ENCODE results near the gene PHACTR3. TPM values are rescaled to one million over a fixed set of nuclear protein-coding genes. Genes with fewer than 3 reads are reported as not detected.
A peak's percentile ranks its signal among the peaks of the same experiment; 100 is the strongest.

The PHACTR3 gene
- total and polyA plus RNA-seq, 2 experiments from 2014 or later: 0.45 to 0.61 TPM

- no peak overlapping the region for H3K4me2 ChIP-seq
- peaks cover 44% of the 10 kb centered on the region for H3K27me3 ChIP-seq (ENCODE audit: insufficient read depth)
Measured at GRCh38 chr20:59571151-59571550, 33.2 kb upstream of the PHACTR3 start.

More at GRCh38 chr20:59571151-59571550, 33.2 kb upstream of the PHACTR3 start:
- Histone ChIP-seq H3K9me2 (ENCODE audit: insufficient read depth) (no peaks in the 10 kb centered on the region), H3K4me3 (no peak overlapping the region), H3K27ac (ENCODE audit: low read depth) (no peak overlapping the region), H3K79me2 (replicated peaks; ENCODE audit: insufficient read depth) (no peaks in the 10 kb centered on the region), H2AFZ (no peak overlapping the region), H4K20me1 (replicated peaks; ENCODE audit: insufficient read depth) (no peaks in the 10 kb centered on the region), H3F3A (replicated peaks; ENCODE audit: low read depth) (no peaks in the 10 kb centered on the region), H3K36me3 (ENCODE audit: insufficient read depth) (no peaks in the 10 kb centered on the region), H3K4me1 (ENCODE audit: insufficient read depth) (peaks cover 4% of the 10 kb centered on the region; the same call in 1 of the 2 replicates)
- DNase-seq (ENCODE audit: low spot score): no peak
- Mint-ChIP-seq H3K9me3 (no peaks in the 10 kb centered on the region; the same call in 2 of the 3 replicates), H3K4me1 (peaks cover 12% of the 10 kb centered on the region), H3K27me3 (ENCODE audit: insufficient read depth, low read depth, poor library complexity) (peaks cover 39% of the 10 kb centered on the region), H3K36me3 (ENCODE audit: low read depth) (no peaks in the 10 kb centered on the region), H3K27ac (no peak overlapping the region), H3K4me3 (peak overlapping the region; percentile 71; the same call in 1 of the 3 replicates)
- TF ChIP-seq, protein P1, sequence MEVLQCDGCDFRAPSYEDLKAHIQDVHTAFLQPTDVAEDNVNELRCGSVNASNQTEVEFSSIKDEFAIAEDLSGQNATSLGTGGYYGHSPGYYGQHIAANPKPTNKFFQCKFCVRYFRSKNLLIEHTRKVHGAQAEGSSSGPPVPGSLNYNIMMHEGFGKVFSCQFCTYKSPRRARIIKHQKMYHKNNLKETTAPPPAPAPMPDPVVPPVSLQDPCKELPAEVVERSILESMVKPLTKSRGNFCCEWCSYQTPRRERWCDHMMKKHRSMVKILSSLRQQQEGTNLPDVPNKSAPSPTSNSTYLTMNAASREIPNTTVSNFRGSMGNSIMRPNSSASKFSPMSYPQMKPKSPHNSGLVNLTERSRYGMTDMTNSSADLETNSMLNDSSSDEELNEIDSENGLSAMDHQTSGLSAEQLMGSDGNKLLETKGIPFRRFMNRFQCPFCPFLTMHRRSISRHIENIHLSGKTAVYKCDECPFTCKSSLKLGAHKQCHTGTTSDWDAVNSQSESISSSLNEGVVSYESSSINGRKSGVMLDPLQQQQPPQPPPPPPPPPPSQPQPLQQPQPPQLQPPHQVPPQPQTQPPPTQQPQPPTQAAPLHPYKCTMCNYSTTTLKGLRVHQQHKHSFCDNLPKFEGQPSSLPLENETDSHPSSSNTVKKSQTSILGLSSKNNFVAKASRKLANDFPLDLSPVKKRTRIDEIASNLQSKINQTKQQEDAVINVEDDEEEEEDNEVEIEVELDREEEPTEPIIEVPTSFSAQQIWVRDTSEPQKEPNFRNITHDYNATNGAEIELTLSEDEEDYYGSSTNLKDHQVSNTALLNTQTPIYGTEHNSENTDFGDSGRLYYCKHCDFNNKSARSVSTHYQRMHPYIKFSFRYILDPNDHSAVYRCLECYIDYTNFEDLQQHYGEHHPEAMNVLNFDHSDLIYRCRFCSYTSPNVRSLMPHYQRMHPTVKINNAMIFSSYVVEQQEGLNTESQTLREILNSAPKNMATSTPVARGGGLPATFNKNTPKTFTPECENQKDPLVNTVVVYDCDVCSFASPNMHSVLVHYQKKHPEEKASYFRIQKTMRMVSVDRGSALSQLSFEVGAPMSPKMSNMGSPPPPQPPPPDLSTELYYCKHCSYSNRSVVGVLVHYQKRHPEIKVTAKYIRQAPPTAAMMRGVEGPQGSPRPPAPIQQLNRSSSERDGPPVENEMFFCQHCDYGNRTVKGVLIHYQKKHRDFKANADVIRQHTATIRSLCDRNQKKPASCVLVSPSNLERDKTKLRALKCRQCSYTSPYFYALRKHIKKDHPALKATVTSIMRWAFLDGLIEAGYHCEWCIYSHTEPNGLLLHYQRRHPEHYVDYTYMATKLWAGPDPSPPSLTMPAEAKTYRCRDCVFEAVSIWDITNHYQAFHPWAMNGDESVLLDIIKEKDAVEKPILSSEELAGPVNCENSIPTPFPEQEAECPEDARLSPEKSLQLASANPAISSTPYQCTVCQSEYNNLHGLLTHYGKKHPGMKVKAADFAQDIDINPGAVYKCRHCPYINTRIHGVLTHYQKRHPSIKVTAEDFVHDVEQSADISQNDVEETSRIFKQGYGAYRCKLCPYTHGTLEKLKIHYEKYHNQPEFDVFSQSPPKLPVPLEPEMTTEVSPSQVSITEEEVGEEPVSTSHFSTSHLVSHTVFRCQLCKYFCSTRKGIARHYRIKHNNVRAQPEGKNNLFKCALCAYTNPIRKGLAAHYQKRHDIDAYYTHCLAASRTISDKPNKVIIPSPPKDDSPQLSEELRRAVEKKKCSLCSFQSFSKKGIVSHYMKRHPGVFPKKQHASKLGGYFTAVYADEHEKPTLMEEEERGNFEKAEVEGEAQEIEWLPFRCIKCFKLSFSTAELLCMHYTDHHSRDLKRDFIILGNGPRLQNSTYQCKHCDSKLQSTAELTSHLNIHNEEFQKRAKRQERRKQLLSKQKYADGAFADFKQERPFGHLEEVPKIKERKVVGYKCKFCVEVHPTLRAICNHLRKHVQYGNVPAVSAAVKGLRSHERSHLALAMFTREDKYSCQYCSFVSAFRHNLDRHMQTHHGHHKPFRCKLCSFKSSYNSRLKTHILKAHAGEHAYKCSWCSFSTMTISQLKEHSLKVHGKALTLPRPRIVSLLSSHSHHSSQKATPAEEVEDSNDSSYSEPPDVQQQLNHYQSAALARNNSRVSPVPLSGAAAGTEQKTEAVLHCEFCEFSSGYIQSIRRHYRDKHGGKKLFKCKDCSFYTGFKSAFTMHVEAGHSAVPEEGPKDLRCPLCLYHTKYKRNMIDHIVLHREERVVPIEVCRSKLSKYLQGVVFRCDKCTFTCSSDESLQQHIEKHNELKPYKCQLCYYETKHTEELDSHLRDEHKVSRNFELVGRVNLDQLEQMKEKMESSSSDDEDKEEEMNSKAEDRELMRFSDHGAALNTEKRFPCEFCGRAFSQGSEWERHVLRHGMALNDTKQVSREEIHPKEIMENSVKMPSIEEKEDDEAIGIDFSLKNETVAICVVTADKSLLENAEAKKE (CRISPR knock-in tag; IDR thresholded peaks at IDR 0.05): no peak
- no peak for TF ChIP-seq ZNF114 (CRISPR knock-in tag; IDR thresholded peaks at IDR 0.05)
- TF ChIP-seq POLR2AphosphoS5 (IDR thresholded peaks at IDR 0.05; ENCODE audit: low read depth): no peak
- TF ChIP-seq REST (IDR thresholded peaks at IDR 0.05; ENCODE audit: unreplicated experiment): no peak
- TF ChIP-seq ZNF331 (CRISPR knock-in tag; IDR thresholded peaks at IDR 0.05; ENCODE audit: low read depth): no peak
- TF ChIP-seq JUNB (IDR thresholded peaks at IDR 0.05; ENCODE audit: unreplicated experiment): no peak
- TF ChIP-seq, protein P2, sequence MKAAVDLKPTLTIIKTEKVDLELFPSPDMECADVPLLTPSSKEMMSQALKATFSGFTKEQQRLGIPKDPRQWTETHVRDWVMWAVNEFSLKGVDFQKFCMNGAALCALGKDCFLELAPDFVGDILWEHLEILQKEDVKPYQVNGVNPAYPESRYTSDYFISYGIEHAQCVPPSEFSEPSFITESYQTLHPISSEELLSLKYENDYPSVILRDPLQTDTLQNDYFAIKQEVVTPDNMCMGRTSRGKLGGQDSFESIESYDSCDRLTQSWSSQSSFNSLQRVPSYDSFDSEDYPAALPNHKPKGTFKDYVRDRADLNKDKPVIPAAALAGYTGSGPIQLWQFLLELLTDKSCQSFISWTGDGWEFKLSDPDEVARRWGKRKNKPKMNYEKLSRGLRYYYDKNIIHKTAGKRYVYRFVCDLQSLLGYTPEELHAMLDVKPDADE (IDR thresholded peaks at IDR 0.05): no peak
- TF ChIP-seq NANOG (IDR thresholded peaks at IDR 0.05; ENCODE audit: borderline replicate concordance): no peak
- no peak for TF ChIP-seq EZH2phosphoT487 (IDR thresholded peaks at IDR 0.05; ENCODE audit: unreplicated experiment)
- TF ChIP-seq, protein P3, sequence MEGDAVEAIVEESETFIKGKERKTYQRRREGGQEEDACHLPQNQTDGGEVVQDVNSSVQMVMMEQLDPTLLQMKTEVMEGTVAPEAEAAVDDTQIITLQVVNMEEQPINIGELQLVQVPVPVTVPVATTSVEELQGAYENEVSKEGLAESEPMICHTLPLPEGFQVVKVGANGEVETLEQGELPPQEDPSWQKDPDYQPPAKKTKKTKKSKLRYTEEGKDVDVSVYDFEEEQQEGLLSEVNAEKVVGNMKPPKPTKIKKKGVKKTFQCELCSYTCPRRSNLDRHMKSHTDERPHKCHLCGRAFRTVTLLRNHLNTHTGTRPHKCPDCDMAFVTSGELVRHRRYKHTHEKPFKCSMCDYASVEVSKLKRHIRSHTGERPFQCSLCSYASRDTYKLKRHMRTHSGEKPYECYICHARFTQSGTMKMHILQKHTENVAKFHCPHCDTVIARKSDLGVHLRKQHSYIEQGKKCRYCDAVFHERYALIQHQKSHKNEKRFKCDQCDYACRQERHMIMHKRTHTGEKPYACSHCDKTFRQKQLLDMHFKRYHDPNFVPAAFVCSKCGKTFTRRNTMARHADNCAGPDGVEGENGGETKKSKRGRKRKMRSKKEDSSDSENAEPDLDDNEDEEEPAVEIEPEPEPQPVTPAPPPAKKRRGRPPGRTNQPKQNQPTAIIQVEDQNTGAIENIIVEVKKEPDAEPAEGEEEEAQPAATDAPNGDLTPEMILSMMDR (conservative IDR thresholded peaks at IDR 0.05; ENCODE audit: low read depth in 2 of 2): no peak
- TF ChIP-seq STAT1 (IDR thresholded peaks at IDR 0.05; ENCODE audit: unreplicated experiment): no peak
- no peak for TF ChIP-seq EZH2 (IDR thresholded peaks at IDR 0.05; ENCODE audit: low read depth, unreplicated experiment)
- ATAC-seq: no peak
